Activated T-helper 1 cell treated with Interleukin-2 at 50 U/mL for 16 hours (primary cell): ENCODE results near the gene WDR38.

Experiments used
- DNase-seq: peaks from one replicate; pipeline ENCODE4 v3.0.0-alpha.2; 2020; ENCODE audit warnings: low read depth

The WDR38 gene

DNA sequence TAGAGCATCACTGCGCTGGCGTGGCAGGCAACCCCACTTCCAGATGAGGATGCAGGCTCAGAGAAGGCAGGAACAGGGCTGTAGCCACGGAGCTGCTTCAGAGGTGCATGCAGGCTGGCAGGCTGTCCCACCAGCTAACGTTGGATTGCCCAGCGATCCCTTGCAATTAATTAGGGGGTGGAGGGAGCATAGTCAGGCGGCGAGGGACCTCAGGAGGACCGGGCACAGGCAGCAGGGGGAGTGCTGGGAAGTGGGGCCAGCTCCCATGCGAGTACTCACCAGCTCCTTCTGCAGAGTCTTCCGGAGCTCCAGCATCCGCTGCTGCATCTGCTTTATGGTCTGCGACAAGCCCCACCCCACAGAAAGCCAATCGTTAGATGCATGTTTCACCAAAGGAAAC is 29.0 kb downstream of the WDR38 start:
- no peak for DNase-seq

DNA sequence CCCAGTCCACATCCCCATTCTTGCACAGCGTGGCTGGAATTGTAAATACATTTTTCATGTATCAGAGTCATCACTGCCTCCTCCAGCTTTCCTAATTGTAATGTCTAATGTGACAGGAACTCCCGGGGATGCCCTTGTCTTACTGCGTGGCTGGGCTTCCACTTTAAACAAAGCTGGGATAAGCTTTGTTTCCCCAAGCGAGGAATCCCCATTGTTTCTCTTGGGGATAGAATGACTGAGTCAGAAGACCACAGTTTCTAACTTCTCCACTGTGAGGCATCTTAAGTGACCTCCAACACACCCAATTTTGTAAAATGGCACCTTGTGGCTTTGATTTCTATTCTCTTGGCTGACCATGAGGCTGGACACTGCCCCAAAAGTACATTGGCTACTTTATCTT is 31.1 kb downstream of the WDR38 start:
- no peak for DNase-seq

DNA sequence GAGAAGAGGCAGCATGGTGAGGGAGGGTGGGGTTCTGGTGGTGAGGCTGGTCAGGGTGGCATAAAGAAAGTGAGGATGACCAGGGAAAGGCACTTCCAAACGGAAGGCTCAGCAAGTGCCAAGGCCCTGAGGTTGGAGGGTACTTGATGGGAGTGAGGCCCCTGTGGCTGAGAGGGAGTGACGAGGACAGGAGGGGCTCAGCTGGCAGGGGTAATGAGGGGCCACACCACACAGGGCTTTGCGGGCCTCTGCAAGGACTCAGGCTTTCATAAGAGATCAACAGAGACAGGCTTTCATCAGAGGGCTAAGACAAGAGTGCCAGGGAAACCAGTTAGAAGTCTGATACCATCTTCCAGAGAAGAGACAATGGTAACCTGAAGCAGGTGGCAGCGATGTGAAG is 32.3 kb downstream of the WDR38 start:
- DNase-seq: no peak

DNA sequence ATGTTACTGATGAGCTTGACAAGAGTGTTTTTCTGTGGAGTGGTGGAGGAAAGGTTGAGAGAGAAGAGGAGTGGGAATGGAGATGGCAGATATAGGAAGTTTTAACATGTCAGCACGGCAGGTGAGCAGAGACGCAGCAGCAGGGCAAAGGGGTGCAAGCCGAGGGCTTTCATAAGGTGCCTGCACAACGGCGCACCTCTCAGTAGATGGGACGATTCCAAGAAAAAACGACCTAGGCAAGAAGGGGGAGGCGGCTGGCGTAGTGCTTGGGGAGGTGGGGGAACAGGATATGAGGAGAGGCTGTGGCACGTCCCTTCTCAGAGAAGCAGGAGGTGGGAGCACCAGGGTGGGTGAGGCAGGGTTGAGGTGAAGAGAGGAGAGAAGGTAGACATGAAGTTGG is 33.2 kb downstream of the WDR38 start:
- no peak for DNase-seq

DNA sequence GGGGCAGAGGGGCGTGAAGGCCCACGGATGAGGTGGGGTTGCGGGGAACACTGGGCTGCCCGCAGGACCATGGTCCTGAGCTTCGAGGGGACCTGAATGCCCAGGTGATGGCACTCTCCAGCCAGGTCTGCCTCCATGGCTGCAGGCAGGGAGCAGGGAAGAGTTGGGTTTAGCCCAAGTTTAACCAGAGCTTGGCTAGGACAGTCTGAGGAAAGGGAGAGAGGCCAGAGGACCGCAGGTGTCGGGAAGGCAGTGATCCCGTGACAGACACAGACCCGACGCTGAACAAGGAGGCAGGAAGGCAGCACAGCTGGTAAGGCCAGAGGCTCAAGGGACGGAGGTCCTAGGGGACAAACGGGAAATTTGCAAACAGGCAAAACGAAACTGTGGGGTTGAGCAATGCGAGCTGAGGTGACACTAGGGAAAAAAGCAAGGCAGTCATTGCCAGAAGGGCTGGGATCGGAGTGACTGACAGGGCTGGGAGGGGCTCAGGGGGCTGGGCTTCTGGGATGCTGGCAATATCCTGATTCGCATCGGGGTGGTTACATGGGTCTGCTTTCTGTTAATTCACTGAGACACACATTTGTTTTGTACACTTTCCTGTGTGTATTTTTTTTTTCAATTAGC is 33.7 kb downstream of the WDR38 start:
- DNase-seq: no peak

DNA sequence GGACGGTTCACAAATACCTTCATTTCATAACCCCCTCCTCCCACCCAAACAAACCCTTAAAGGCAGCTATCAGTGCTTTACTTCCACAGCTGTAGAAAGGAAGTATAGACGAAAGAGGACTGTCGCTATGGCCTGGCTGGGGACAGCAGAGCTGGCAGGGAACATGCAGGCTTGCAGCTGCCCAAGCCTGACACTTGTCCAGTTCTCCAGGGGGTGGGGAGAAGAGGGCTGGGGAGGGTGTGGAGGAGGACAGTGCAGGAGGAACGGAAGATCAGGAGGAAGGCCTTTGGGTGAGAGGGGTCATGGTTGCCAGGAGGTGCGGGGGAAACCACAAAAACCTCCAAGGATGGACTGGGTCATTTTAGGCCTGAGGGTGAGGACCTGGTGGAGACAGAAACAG is 34.6 kb downstream of the WDR38 start:
- no peak for DNase-seq

DNA sequence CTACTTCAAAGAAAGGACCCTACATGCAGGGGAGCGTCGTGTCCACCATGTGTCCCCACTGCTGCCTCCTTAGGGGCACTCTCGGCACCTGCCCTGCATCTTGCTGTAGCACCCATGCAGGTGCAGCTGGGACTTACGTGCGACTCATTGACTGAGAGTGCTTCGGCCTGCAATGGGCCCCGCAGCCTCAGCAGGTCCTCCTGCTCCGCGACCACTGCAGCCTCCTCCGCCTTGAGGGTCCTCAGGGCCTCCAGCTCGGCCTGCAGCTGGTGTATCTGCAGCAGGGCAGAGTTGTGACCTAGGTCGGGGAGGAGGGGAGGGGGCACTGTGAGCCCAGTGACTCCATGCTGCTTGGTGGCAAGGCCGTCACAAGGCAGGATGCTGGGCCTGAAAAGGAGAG is 35.7 kb downstream of the WDR38 start:
- no peak for DNase-seq

DNA sequence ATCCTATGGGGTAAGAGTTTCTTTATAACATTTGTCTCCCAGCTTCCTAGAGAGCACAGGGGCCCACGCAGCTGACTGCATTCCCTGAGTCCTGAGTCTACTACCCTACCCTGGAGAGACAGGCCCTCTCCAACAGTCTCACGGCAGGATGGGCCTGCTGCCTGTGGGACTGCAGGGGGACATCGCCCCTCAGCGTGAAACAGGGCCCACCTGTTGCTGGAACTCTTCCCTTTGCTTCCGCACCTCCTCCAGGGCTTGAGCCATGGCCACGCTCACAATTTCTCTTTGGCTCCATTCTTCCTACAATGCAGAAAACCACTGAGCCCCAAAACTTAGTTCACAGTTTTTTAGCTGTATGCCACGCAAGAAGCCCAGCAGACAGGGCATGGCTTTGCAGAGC is 36.9 kb downstream of the WDR38 start:
- no peak for DNase-seq

DNA sequence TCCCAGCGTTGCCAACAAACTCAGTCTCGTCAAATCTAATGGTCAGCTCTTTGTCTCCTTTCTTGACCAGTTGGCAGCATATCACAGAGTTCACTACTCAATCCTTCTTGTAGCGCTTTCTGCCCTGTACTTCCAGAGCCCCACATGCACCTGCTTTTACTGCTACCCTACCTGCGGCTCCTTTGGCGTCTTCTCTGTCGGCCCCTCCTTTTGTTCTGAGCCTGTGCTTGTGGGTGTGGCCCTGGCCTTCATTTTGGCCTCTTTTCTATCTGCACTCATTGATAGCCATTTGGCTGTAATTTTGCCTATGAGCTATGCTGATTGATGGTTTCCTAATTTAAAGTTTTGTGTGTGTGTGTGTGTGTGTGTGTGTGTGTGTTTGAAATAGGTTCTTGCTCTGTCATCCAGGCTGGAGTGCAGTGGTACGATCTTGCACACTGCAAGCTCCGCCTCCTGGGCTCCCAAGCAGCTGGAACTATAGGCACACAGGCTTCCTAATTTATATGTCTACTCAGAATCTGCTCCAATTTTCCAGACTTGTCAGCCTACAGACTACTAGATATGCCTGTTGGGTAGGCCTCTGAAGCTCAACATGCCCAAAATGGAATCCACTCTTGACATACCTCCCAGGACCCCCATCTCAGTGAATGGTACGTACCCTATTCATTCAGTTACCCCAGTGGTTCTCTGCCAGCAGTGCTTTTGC is 40.9 kb downstream of the WDR38 start:
- DNase-seq: no peak

DNA sequence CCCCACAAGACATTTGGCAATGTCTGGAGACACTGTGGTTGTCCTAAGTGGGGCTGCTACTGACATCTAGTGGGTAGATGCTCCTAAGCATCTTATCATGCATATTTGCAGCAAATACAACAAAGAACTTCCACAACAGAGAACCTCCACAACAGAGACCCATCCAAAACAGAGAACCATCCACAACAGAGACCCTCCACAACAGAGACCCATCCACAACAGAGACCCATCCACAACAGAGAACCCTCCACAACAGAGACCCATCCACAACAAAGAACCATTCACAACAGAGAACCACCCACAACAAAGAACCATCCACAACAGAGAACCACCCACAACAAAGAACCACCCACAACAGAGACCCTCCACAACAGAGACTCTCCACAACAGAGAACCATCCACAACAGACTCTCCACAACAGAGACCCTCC is 41.5 kb downstream of the WDR38 start:
- no peak for DNase-seq

DNA sequence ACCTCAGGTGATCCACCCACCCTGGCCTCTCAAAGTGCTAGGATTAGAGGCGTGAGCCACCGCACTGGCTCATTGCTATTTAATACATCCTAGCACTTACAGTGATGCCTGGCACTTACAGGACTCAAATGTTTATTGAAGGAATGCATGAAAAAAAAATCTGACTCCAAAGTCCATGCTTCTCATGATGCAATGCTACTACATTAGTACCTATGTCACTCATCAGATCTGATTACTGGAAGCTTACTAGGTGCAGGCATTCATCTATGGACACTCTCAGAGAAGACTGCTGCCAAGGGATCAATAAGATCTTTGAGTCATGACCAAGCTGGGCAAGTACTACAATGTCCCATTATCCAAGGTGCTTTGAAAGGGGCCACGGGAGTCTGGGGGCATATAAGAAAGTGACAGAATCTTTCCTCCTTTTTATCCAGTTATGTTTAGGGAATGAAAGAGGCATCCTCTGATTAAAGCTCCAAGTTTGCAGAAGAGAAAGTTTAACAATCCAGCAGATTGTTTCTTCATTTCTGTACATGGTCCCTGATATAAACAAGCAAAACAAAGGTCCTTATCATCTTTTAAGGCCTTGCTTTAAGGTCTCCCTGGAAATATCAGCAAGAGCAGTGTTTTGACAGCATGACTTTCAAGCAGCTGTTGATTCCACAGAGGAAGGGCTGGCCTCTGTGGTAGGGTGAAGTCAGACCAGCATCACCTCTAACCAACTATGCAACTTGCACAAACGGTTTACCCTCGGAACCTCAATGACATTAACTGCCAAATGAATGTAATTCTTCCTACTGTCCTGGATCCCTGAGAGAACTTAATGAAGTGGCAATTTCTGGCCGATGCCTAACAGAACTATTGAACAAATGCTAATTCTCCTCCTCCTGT is 44.6 kb downstream of the WDR38 start:
- no peak for DNase-seq

DNA sequence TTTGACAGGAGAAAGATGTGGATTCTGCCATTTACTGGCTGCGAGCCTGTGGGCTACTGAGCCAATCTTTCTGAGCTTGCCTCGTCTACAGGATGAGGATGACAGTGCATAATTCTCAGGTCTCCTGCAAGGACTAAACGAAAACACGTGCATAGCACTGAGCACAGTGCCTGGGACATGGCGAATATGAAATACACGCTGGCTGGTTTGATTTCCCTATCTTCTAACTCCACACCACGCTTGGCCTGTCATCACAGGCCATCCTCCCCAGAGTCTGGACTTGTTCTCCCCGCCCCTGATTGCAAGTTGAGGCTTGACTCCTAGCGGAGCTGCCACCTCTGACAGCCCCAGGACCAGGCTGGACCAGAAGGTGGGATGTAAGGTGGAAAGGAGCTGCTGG is 46.6 kb downstream of the WDR38 start:
- no peak for DNase-seq

DNA sequence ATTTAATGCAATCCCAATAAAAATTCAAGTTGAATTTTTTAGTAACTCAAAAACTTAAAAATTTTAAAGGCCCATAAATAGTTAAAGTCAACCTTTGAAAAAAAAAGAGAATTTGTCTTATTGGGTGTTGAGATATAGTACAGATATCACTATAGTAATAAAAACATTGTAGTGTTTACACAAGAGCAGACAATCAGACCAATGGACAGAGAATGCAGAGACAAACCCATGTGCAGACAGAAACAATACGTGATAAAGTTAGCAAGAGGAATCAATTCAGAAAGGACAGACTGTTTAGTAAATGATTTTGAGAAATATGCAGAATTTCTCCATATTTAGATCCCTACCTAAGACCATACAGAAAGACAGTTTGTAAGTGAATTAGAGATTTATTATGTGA is 53.7 kb downstream of the WDR38 start:
- DNase-seq: no peak
